Right lobe of liver (tissue), 4 donors: Measurements from ENCODE around the gene HMGN5.

ENCODE experiments used
- CTCF ChIP-seq, 4 donors: fragments of 200-600 bp in 3 of 4; fragments of 450-650 bp in 1 of 4; IDR thresholded peaks; one replicate each; pipeline versions ENCODE4 v1.5.1 to v1.8.0; 2016 to 2022; ENCODE audit warnings: antibody characterized with exemption in 4 of 4, mild to moderate bottlenecking in 2 of 4
- POLR2A ChIP-seq: fragments of 450-650 bp; IDR thresholded peaks from one replicate; pipeline ENCODE4 v1.6.1; 2017; ENCODE audit warnings: antibody characterized with exemption, mild to moderate bottlenecking
- donor health status: DM: no; HTN: no; CAD: no.
- donor health status: DM: no; HTN: no; CAD: no.
- donor health status: DM: no; HTN: yes; CAD: no.

GRCh38 chrX:81237516-81237915 lies 35.8 kb upstream of the HMGN5 start:
- no peak for TF ChIP-seq POLR2A
- TF ChIP-seq CTCF (IDR thresholded peaks at IDR 0.05), result no peak
